ENCODE measurements around the gene KLRC2. TPM values are rescaled to one million over a fixed set of nuclear protein-coding genes. Genes with fewer than 3 reads are reported as not detected.
"Not testable (repeated sequence)": the region's sequence is repeated elsewhere in the genome, so short reads cannot be mapped to it uniquely, and the experiment has no call there.

Gene KLRC2
- total RNA-seq, 1 donor from 2014 or later: 0.25 TPM

GRCh38 chr12:10437601-10438000 is 1.8 kb upstream of the KLRC2 start:
- H3K36me3 Mint-ChIP-seq (ENCODE audit: low read depth); intact Hi-C loops (cut with micrococcal nuclease); H3K27me3 Mint-ChIP-seq (ENCODE audit: low read depth); H3K27ac Mint-ChIP-seq; H3K4me1 Mint-ChIP-seq (ENCODE audit: low read depth); DNase-seq (ENCODE audit: low spot score); H3K9me3 Mint-ChIP-seq; H3K4me3 Mint-ChIP-seq (ENCODE audit: low read depth): not testable (repeated sequence)

GRCh38 chr12:10430623-10431022 is 5.2 kb downstream of the KLRC2 start:
- H3K9me3 Mint-ChIP-seq; H3K27me3 Mint-ChIP-seq (ENCODE audit: low read depth); H3K4me1 Mint-ChIP-seq (ENCODE audit: low read depth); H3K27ac Mint-ChIP-seq; intact Hi-C loops (cut with micrococcal nuclease); H3K36me3 Mint-ChIP-seq (ENCODE audit: low read depth); H3K4me3 Mint-ChIP-seq (ENCODE audit: low read depth); DNase-seq (ENCODE audit: low spot score): not testable (repeated sequence)

GRCh38 chr12:10425938-10426337 is 9.9 kb downstream of the KLRC2 start:
- H3K4me1 Mint-ChIP-seq (ENCODE audit: low read depth); H3K27me3 Mint-ChIP-seq (ENCODE audit: low read depth); intact Hi-C loops (cut with micrococcal nuclease); H3K36me3 Mint-ChIP-seq (ENCODE audit: low read depth); H3K4me3 Mint-ChIP-seq (ENCODE audit: low read depth); DNase-seq (ENCODE audit: low spot score); H3K9me3 Mint-ChIP-seq; H3K27ac Mint-ChIP-seq: not testable (repeated sequence)

GRCh38 chr12:10424260-10424899 is 11.4 kb downstream of the KLRC2 start:
- H3K9me3 Mint-ChIP-seq; H3K27ac Mint-ChIP-seq; H3K36me3 Mint-ChIP-seq (ENCODE audit: low read depth); DNase-seq (ENCODE audit: low spot score); intact Hi-C loops (cut with micrococcal nuclease); H3K4me3 Mint-ChIP-seq (ENCODE audit: low read depth); H3K4me1 Mint-ChIP-seq (ENCODE audit: low read depth); H3K27me3 Mint-ChIP-seq (ENCODE audit: low read depth): not testable (repeated sequence)

GRCh38 chr12:10422159-10422558 is 13.7 kb downstream of the KLRC2 start:
- H3K27ac Mint-ChIP-seq; DNase-seq (ENCODE audit: low spot score); H3K9me3 Mint-ChIP-seq; H3K36me3 Mint-ChIP-seq (ENCODE audit: low read depth); H3K4me3 Mint-ChIP-seq (ENCODE audit: low read depth); H3K4me1 Mint-ChIP-seq (ENCODE audit: low read depth); H3K27me3 Mint-ChIP-seq (ENCODE audit: low read depth); intact Hi-C loops (cut with micrococcal nuclease): not testable (repeated sequence)

GRCh38 chr12:10420334-10420733 is 15.5 kb downstream of the KLRC2 start, which contains the start of gene KLRC3:
KLRC3 (minus strand) TSS chr12:10420595; CDS start chr12:10420550, 45 bp downstream.
- H3K9me3 Mint-ChIP-seq; intact Hi-C loops (cut with micrococcal nuclease); H3K27me3 Mint-ChIP-seq (ENCODE audit: low read depth); DNase-seq (ENCODE audit: low spot score); H3K4me1 Mint-ChIP-seq (ENCODE audit: low read depth); H3K4me3 Mint-ChIP-seq (ENCODE audit: low read depth); H3K36me3 Mint-ChIP-seq (ENCODE audit: low read depth); H3K27ac Mint-ChIP-seq: not testable (repeated sequence)

- Mint-ChIP-seq H3K4me1 (ENCODE audit: low read depth) (no peaks in the 10 kb centered on the region), H3K9me3 (no peaks in the 10 kb centered on the region), H3K27ac (no peak within 1 kb of the TSS), H3K4me3 (ENCODE audit: low read depth) (no peak within 1 kb of the TSS), H3K27me3 (ENCODE audit: low read depth) (peaks cover 16% of the 10 kb centered on the region), H3K36me3 (ENCODE audit: low read depth) (no peaks in the 10 kb centered on the region)
- no peak for DNase-seq (ENCODE audit: low spot score)
- intact Hi-C loops (cut with micrococcal nuclease): no loop called here
These were observed 26.4 kb downstream of the KLRC2 start, which contains the start of gene KLRC4 for GRCh38 chr12:10409392-10409791. KLRC4 (minus strand) TSS chr12:10409757; CDS start chr12:10409575, 182 bp downstream.

GRCh38 chr12:10408842-10409241 is 27.0 kb downstream of the KLRC2 start:
- Mint-ChIP-seq H3K9me3 (no peaks in the 10 kb centered on the region), H3K36me3 (ENCODE audit: low read depth) (no peaks in the 10 kb centered on the region), H3K4me3 (ENCODE audit: low read depth) (no peak overlapping the region), H3K27me3 (ENCODE audit: low read depth) (peaks cover 16% of the 10 kb centered on the region), H3K4me1 (ENCODE audit: low read depth) (no peaks in the 10 kb centered on the region), H3K27ac (no peak overlapping the region)
- DNase-seq (ENCODE audit: low spot score): no peak
- intact Hi-C loops (cut with micrococcal nuclease): no loop called here

- Mint-ChIP-seq H3K27me3 (ENCODE audit: low read depth) (peaks cover 21% of the 10 kb centered on the region), H3K36me3 (ENCODE audit: low read depth) (no peaks in the 10 kb centered on the region), H3K9me3 (no peaks in the 10 kb centered on the region), H3K4me1 (ENCODE audit: low read depth) (no peaks in the 10 kb centered on the region), H3K27ac (no peak overlapping the region), H3K4me3 (ENCODE audit: low read depth) (no peak overlapping the region)
- DNase-seq (ENCODE audit: low spot score): no peak
- intact Hi-C loops (cut with micrococcal nuclease): no loop called here
These were observed 29.1 kb downstream of the KLRC2 start for GRCh38 chr12:10406725-10407124.

- intact Hi-C loops (cut with micrococcal nuclease): no loop called here
- H3K27ac Mint-ChIP-seq: no peak overlapping the region
- H3K4me1 Mint-ChIP-seq (ENCODE audit: low read depth): peaks cover 4% of the 10 kb centered on the region
- DNase-seq (ENCODE audit: low spot score): no peak
- H3K9me3 Mint-ChIP-seq: no peaks in the 10 kb centered on the region
- H3K27me3 Mint-ChIP-seq (ENCODE audit: low read depth): peaks cover 27% of the 10 kb centered on the region
- no peaks in the 10 kb centered on the region for H3K36me3 Mint-ChIP-seq (ENCODE audit: low read depth)
- H3K4me3 Mint-ChIP-seq (ENCODE audit: low read depth): no peak overlapping the region
These were observed 30.5 kb downstream of the KLRC2 start for GRCh38 chr12:10405294-10405693.

GRCh38 chr12:10404798-10405197 is 31.0 kb downstream of the KLRC2 start:
- Mint-ChIP-seq H3K9me3 (no peaks in the 10 kb centered on the region), H3K36me3 (ENCODE audit: low read depth) (no peaks in the 10 kb centered on the region), H3K27ac (no peak overlapping the region), H3K4me1 (ENCODE audit: low read depth) (peaks cover 6% of the 10 kb centered on the region), H3K27me3 (ENCODE audit: low read depth) (peaks cover 30% of the 10 kb centered on the region), H3K4me3 (ENCODE audit: low read depth) (no peak overlapping the region)
- intact Hi-C loops (cut with micrococcal nuclease): no loop called here
- no peak for DNase-seq (ENCODE audit: low spot score)

- Mint-ChIP-seq H3K36me3 (ENCODE audit: low read depth) (no peaks in the 10 kb centered on the region), H3K27me3 (ENCODE audit: low read depth) (peaks cover 25% of the 10 kb centered on the region), H3K27ac (no peak overlapping the region), H3K9me3 (no peaks in the 10 kb centered on the region), H3K4me3 (ENCODE audit: low read depth) (no peak overlapping the region), H3K4me1 (ENCODE audit: low read depth) (peaks cover 6% of the 10 kb centered on the region)
- no peak for DNase-seq (ENCODE audit: low spot score)
- intact Hi-C loops (cut with micrococcal nuclease): no loop called here
These were observed 35.0 kb downstream of the KLRC2 start for GRCh38 chr12:10400829-10401228.

GRCh38 chr12:10398168-10398567 is 37.6 kb downstream of the KLRC2 start:
- Mint-ChIP-seq H3K27me3 (ENCODE audit: low read depth) (peaks cover 28% of the 10 kb centered on the region), H3K4me3 (ENCODE audit: low read depth) (no peak overlapping the region), H3K9me3 (no peaks in the 10 kb centered on the region), H3K27ac (no peak overlapping the region), H3K36me3 (ENCODE audit: low read depth) (no peaks in the 10 kb centered on the region), H3K4me1 (ENCODE audit: low read depth) (peaks cover 8% of the 10 kb centered on the region)
- DNase-seq (ENCODE audit: low spot score): no peak
- intact Hi-C loops (cut with micrococcal nuclease): no loop called here

GRCh38 chr12:10397296-10397695 is 38.5 kb downstream of the KLRC2 start:
- no peak overlapping the region for H3K4me3 Mint-ChIP-seq (ENCODE audit: low read depth)
- H3K27me3 Mint-ChIP-seq (ENCODE audit: low read depth): peaks cover 28% of the 10 kb centered on the region
- intact Hi-C loops (cut with micrococcal nuclease): no loop called here
- peaks cover 8% of the 10 kb centered on the region for H3K4me1 Mint-ChIP-seq (ENCODE audit: low read depth)
- no peak for DNase-seq (ENCODE audit: low spot score)
- no peaks in the 10 kb centered on the region for H3K9me3 Mint-ChIP-seq
- H3K27ac Mint-ChIP-seq: no peak overlapping the region
- no peaks in the 10 kb centered on the region for H3K36me3 Mint-ChIP-seq (ENCODE audit: low read depth)

All from activated T-helper 2 cell treated with anti-CD3 and anti-CD28 coated beads, Interferon-gamma antibody, Interleukin-2, Interleukin-4, amounts not matched to agents 10 μg/mL and 5 μg/mL and 100 μg/mL, durations not matched to agents 14 hours and 24 hours and 36 hours (primary cell).